Measurements from ENCODE around the gene NEK9.

DNA sequence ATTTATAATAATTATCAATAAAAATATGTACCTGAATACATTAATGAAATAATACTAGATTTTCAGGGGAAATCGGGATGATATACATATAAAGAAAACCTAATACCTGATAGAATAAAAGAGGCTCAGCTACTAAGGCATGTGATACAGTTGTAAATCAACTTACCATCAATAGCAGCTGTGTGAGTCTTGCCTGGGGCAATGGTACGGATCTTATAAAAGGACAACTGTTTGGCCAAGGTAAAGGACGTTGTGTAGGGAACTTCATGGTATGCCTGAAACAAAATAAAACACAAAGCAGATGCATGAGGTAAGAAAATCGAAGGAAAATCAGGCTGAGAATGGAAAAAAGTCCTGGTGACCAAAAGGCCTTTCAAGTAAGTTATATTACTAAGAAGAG, 25.4 kb downstream of the NEK9 start:
- TF ChIP-seq PPARA (CRISPR knock-in tag; IDR thresholded peaks at IDR 0.05; ENCODE audit: borderline replicate concordance) (no peak), OSR1 (CRISPR knock-in tag; IDR thresholded peaks at IDR 0.05) (no peak), ZNF565 (CRISPR knock-in tag; conservative IDR thresholded peaks at IDR 0.05; ENCODE audit: low read depth) (no peak), ARNTL (CRISPR knock-in tag; IDR thresholded peaks at IDR 0.05; ENCODE audit: borderline replicate concordance, low read depth) (no peak), TCF4 (CRISPR knock-in tag; IDR thresholded peaks at IDR 0.05; ENCODE audit: borderline replicate concordance) (no peak), BACH2 (CRISPR knock-in tag; IDR thresholded peaks at IDR 0.05; ENCODE audit: borderline replicate concordance) (no peak), RARB (CRISPR knock-in tag; IDR thresholded peaks at IDR 0.05) (no peak)
- TF ChIP-seq, protein P1, sequence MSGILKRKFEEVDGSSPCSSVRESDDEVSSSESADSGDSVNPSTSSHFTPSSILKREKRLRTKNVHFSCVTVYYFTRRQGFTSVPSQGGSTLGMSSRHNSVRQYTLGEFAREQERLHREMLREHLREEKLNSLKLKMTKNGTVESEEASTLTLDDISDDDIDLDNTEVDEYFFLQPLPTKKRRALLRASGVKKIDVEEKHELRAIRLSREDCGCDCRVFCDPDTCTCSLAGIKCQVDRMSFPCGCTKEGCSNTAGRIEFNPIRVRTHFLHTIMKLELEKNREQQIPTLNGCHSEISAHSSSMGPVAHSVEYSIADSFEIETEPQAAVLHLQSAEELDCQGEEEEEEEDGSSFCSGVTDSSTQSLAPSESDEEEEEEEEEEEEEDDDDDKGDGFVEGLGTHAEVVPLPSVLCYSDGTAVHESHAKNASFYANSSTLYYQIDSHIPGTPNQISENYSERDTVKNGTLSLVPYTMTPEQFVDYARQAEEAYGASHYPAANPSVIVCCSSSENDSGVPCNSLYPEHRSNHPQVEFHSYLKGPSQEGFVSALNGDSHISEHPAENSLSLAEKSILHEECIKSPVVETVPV (CRISPR knock-in tag; IDR thresholded peaks at IDR 0.05), result no peak

All from SK-N-SH treated with all-trans-retinoic acid at 6 μM for 48 hours (cell line).